GM21619 (cell line): Measurements from ENCODE around the gene ZNF674.
"Not testable (repeated sequence)": the region's sequence is repeated elsewhere in the genome, so short reads cannot be mapped to it uniquely, and the experiment has no call there.

Source experiments
- ATAC-seq: cut with Tn5 transposase; IDR thresholded peaks from one replicate; pipeline ENCODE4 v1.9.1; 2021; ENCODE audit not compliant: unreplicated experiment

ZNF674 gene

DNA sequence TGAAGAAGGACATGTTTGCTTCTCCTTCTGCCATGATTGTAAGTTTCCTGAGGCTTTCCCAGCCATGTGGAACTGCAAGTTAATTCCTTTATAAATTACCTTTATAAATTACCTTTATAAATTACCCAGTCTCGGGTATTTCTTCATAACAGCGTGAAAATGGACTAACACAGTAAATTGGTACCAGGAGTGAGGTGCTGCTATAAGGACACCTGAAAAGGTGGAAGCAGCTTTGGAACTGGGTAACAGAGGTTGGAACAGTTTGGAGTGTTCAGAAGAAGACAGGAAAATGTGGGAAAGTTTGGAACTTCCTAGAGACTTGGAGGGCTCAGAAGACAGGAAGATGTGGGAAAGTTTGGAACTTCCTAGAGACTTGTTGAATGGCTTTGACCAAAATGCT lies 66.6 kb downstream of the ZNF674 start:
- not testable (repeated sequence) for ATAC-seq

DNA sequence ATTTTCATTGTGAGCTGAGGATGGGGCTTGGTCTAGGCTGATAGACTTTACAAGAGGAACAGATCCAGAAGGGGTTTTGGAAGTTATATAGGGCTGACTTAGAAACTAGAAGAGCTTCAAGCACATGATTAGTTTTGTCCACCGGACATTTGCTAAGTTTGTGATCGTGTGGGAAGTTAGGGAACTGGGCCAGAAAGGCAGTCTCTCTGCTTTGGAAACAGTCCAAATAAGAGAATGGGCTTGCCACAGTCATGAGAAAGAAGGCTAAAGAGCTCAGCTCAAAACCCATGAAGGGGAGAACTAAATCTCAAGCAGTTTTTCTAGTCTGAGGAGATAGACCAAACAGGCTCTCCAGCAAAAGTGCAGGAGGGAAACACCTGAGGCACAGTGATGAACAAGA lies 67.8 kb downstream of the ZNF674 start:
- no peak for ATAC-seq

DNA sequence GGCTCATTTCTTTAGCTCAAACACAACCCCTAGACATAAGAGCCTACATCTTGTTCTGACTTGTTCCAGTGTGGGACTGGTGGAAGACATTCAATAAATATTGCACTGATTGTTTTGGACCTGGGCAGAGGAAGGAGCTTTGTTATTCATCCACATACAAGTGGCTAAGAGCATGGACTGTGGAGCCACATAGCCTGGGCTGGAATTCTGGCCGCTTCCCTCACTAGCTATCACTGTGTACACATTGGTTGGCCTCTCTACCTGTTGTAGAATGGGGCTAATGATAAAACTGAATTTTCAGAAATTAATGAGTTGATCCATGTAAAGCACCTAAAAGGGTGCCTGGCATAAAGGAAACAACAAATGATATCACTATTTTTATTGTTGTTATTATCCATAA lies 80.0 kb downstream of the ZNF674 start:
- ATAC-seq, result no peak

DNA sequence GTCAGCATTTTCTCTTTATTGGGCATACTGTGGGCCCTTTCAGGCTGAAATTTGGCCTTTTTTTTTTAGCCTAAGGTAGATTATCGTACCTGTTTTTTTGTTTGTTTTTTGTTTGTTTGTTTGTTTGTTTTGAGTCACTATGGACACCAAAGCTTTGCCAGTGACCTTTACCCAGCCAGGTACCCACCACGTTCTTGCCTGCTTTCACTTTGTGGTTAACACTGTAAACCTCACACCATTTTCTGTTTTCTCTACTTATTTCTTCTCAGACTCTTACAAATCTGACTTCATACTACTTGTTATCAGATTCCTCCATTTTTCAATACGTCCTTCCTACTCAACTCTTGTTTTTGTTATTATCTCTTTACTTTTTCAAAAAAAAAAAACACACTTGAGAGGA lies 81.5 kb downstream of the ZNF674 start:
- no peak for ATAC-seq

DNA sequence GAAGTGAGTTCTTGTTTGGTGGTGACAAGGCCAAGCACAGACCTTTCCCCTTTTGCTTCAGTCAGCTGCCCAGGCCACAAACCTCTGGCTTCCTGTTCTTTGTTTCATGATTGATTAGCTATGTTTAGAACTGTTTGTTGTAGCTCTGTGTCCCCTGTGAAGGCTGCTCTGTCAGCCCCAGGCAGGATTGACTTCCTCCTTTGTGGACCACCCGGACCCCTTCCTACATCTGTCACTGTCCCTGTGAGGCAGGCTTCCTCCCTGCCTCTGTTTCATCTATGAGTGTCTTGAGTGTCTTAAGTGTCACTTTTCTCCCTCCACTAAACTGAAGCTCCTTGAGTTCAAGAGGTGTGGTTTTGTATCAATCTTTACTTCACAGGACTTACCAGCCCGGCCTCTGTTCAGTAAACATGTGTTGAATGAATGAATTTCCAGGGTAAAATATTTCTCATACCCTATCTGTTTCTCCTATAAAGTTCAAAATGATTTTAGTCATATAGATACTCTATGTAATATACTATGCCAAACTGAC lies 83.5 kb downstream of the ZNF674 start:
- peak; percentile 98 for ATAC-seq

DNA sequence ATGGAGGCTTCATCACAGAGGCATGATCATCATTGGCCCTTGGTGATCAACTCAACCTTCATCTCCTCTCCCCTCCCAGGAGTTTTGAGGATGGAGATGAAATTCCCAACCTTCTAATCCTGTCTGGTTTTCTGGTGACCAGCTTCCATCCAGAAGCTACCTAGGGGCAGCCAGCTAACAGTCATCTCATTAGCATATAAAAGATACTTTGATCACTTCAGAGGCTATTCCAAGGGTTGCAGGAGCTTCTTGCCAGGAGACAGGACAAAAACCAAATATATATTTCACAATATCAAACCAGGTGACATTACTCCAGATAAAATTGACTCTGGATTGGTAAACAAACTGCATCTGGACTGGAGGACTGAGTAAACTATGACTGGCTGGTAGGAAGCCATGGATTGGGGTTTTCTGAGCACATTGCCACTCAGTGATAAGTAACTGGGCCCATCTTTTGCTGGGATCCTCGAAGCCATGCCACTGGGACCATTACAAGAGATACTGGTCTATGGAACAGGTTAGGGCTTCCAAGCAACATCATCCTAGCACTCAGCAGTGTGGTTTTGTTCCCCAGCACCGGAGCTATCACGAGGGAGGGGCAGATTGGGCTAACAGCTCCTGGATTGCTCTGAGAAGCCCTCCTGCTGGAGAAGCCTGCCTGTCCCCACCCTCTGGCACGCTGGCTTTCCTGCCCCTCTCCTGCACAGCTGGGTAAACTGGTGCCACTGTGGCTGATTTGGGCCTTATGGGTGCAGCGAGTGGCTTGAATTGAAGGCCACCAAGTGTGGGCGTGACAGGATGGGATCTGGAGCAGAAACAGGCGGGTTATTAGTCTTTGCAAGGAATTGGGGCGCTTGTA lies 84.2 kb downstream of the ZNF674 start:
- ATAC-seq, result not testable (repeated sequence)

DNA sequence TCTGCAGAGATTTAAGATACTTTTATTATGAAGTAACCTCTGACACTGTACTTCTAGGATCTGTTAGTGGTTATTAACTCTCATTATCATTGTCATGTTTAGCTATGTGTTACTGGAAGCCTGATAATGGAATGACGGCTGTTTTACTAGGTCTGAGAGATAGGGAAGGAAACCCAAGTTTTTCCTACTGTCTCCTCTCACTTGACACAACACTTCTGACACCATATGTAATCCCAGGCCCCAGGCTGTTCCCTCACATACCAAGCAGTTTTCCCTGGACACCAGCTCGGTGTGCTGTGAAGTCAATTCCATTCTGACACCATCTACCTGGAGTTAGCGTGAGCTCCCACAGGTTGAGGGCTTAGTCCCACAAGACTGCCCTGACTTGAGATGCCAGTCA lies 85.6 kb downstream of the ZNF674 start:
- ATAC-seq, result no peak

DNA sequence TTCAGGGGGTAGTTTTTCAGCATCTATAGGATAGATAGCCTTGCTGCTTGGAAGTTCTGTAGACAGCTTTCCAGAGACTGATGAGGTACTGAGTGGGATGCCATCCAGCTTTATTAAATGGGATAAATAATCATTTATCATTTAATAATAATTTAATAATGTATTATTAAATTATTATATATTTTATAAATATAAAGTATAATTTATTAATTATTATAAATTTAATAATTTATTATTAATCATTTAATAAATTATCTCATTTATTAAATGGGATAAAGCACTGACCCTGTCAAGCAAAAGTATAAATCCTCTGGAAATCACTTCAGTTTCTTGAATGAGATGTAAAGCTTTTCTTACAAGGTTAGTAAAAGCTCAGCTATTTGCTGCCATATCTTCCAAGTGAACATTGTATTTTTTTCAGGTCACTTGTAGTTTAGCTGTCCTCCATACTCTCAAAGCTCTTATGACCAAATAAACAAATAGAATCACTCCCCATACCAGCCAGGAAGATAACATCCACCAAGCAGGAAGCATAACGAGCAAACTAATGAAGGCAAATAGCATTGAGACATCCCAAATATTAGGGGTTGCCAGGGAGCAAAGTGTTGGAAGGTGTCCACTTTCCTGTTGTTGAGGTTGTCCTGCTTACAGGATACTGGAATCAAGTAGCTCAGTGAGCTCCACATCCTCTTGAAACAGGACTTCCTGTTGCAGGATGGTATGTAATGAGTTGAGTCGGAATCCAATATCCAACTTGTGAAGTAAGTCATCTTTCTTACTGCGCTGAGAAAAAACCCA lies 88.9 kb downstream of the ZNF674 start:
- ATAC-seq, result no peak
